ENCODE results near the gene SLC9A4.

The SLC9A4 gene, protein sequence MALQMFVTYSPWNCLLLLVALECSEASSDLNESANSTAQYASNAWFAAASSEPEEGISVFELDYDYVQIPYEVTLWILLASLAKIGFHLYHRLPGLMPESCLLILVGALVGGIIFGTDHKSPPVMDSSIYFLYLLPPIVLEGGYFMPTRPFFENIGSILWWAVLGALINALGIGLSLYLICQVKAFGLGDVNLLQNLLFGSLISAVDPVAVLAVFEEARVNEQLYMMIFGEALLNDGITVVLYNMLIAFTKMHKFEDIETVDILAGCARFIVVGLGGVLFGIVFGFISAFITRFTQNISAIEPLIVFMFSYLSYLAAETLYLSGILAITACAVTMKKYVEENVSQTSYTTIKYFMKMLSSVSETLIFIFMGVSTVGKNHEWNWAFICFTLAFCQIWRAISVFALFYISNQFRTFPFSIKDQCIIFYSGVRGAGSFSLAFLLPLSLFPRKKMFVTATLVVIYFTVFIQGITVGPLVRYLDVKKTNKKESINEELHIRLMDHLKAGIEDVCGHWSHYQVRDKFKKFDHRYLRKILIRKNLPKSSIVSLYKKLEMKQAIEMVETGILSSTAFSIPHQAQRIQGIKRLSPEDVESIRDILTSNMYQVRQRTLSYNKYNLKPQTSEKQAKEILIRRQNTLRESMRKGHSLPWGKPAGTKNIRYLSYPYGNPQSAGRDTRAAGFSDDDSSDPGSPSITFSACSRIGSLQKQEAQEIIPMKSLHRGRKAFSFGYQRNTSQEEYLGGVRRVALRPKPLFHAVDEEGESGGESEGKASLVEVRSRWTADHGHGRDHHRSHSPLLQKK

DNA sequence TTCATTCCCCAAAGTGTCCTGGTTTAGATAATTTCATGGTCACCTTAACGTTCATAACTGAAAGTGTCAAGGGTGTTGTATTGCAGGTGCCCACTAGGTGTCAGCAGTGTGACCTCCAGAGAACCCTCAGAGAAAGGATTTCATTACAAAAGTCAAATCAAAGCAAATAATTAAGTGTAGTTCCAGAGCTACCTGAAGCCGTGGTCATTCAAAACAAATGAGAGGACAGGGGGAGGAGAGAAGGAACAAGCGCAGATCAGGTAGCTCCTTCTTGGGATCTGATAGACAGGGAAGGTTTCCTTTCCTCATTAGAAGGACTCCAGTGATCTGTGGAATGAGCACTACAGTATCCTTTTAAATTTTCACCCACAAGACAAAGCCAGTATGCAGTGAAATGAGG is at the start of gene SLC9A4:
Gene SLC9A4 (plus strand): TSS at position 207 of the 400 bp plus-strand sequence. CDS start 534 bp downstream, outside the sequence.
- peak; percentile 18 for DNase-seq (ENCODE audit: low read depth, low spot score)

DNA sequence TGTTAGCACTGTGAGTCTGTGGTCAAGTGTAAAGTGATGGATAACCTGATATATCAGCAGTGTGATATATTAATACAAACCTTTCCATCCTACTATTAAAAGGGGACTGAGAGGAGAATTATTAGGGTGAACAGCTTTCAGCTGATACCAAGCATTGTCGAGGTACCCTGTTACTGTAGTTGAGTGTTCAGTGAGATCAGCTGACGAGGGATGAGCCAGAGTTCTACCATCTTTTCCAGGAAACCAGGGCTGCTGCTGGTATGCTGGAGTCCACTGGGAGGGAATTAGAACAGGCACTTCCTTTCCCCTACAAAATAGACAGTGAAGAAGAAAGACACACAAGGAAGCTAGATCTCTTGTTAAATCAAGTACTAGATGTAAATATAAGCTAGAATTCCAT is 49.7 kb upstream of the SLC9A4 start:
- DNase-seq (ENCODE audit: low read depth, low spot score): no peak

DNA sequence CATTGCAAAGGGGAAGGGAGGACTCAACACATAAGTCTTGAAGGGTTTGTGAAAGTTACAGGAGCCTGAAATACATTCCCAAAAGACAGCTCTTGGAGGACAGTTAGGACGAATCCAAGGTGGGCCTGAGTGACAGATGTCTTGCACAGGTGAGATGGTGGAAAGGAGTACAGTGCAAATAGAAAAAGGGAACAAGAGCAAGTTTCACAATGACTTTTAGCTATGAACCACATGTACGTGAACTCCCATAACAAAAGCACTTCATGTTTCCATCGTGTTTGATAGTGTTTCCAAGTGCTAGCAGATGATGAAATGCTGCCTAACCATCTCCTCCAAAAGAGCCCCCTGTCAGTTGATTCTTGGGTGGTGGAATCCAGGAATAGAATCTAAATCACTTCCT is 48.3 kb upstream of the SLC9A4 start:
- DNase-seq (ENCODE audit: low read depth, low spot score): no peak

DNA sequence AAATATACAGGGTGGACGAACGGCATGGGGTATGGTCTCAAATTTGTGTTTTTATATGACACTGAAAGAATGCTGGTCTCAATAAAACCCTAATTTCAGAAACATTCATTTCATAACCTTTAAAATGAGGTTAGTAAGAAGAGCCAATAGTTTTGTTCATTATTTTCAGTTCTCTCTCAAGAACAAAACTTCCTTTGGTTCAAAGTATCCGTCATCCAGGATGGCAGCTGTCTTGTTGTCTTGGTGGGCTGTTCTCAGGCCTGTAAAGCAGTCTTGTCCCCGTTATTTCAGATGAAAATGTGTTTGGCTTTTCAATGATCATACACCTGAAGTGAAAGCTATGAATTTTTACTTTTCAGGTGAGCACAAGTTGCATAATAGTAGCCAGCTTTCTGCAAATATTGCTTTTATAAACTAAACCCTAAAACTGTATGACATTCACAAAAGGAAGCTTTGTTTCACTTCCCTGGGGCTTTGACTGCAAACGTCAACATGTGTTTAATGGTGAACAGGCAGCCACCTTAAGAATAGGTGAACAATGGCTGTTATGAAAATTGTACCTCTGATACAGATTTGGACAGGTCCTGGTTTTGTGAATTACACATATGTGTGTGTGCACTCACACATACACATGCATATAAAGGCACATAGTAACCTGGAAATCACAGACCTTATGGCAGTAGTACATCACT is 47.4 kb upstream of the SLC9A4 start:
- DNase-seq (ENCODE audit: low read depth, low spot score): no peak

DNA sequence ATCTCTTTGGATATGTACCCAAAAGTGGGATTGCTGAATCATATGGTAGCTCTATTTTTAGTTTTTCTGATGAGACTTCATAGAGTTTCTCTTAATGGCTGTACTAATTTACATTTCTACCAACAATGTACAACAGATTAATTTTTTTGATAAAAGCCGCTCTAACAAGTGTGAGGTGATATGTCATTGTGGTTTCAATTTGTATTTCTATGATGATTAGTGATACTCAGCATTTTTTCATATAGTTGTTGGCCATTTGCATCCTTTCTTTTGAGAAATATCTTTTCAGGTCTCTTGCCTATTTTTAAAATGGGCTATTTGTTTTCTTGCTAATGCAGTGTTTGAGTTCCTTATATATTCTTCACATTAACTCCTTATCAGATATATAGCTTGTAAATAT is 45.8 kb upstream of the SLC9A4 start:
- DNase-seq (ENCODE audit: low read depth, low spot score): no peak

DNA sequence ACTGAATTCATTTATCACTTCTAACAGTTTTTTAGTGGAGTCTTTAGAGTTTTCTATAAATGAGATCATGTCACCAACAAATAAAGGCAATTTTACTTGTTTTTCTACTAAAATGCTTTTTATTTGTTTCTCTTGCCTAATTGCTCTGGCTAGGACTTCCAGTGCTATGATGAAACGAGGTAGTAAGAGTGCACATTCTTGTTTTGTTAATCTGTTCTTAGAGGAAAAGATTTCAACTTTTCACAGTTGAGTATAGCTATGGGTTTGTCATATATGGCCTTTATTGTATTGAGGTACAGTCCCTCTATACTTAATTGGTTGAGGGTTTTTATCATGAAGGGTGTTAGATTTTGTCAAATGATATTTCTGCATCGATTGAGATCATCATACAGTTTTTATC is 44.5 kb upstream of the SLC9A4 start:
- no peak for DNase-seq (ENCODE audit: low read depth, low spot score)

DNA sequence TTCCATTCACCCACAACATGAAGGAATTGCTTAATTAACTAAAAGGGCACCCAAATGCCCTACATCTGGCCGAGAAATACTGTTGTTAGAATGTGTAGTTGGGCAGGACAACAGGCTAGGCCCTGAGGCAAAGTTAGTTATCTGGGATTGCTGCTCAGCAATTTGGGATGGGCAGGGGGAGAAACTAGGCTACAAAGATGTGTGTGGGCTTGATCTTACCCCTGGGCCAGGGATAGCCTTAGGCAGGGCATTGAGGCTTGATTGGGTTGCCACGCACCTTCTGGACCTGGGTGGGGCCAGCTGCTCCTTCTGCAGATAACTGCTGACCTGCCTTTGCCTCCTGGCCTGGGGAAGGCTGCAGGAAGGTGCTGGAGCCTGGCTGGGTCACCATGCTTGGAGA is 40.6 kb upstream of the SLC9A4 start:
- no peak for DNase-seq (ENCODE audit: low read depth, low spot score)

DNA sequence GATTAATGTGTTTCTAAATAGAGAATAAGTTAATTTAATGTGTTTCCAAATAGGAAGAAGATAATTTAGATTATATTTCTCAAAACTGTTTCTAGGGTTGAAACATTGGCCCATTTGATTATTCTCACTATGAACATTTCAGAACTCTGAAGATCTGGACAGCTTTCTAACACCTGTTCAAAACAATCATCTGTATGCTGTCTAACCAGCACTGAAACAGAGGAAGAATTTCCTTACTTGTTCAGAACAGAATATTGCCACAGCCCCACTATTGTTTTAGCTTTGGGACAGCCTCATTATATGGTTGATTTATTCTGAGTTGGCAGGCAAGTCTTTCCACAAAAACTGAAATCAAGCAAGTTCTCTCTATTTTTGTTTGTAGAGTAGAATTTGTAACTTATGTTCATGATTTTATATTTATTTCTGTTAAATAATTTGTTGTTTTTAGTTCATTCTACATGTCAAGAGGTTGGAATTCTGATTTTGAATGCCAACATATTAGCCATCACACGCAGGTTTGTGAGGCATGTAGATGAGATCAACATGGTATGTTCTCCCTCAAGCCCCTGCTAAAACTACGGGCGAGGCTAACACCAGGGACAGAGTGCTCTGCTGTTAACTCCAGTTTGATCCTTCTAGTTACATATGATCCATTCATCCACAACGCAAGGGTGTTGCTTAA is 38.9 kb upstream of the SLC9A4 start:
- no peak for DNase-seq (ENCODE audit: low read depth, low spot score)

DNA sequence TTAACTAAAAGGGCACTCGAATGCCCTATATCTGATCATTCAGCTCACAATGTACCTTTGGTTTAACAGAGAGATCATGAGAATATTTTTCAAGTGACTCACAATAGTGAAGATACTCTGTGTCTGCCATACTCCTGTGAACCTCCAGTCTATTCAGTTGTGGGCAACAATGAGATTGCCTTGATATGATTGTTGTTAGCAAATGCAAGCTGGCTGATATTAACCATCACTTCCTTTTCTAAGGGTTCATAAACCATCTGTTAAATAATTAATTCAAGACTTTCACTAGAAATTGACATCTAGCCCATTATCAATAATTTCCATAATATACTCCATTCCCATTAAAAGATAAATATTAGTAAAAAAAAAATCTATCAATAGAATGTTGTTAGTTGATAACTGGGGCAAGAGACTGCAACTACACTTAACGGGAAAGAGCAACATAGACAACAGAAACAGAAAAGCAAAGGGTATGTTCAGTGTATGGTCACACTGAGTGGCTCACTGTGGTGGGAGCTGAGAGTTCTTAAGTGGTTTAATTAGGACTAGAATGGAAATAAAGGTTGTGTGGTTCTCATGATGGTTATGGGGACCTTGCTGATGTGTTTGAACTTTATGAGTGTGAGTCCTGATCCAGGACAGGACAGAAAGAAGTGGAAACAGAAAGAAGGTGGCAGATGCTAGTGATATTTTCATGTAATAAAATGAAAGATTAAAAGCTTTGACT is 38.2 kb upstream of the SLC9A4 start:
- no peak for DNase-seq (ENCODE audit: low read depth, low spot score)

DNA sequence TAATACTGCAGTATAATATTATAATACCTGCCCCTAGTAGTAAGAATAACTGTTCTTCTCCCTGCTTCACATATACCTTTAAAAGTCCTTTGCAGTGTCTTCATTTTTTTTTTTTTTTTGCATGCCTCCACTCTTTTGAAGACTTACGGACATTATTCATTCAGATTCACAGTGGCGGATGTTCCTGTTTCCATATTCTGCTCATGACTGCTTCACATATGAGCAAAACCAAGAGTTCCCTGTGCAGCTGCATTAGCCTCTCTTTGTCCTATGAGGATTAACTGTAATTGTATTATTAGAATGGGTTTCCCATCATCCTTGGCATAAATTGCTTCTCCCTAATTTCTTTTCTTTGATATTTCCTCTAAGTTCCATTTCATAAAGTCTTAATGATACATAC is 37.3 kb upstream of the SLC9A4 start:
- no peak for DNase-seq (ENCODE audit: low read depth, low spot score)

DNA sequence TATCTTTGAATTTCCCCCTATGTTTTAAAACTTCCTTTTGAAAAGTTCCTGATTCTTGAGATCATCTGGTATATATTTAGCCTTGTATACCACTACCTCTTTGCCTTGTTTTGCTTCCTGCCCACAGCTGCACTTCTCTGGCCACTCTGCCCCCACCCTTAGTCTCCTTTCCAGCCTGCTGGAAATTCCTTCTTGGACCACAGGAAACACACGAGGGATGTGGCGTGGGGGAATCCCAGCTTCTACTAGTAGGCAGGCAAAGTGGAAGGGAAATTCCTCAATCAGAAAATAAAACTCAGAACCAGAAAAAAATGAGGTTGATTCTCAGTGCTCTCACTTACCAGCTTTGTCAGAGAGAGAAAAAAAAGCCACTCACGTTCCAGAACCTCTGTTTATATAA is 36.7 kb upstream of the SLC9A4 start:
- no peak for DNase-seq (ENCODE audit: low read depth, low spot score)

DNA sequence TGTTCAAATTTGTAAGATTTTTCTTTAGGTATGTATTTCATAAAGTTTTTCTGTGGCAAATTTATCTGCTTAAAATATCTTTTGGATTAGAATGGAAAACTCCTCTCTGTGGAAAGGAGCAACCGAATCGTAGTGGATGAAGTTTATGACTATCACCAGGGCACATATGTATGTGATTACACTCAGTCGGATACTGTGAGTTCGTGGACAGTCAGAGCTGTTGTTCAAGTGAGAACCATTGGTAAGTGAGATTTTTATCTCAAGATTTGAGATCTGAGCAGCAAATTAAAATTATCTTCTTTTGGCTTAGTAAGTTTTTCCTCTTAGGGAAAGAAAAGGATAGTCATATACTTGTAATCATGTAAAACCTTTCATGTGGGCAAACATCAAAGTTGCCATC is 35.9 kb upstream of the SLC9A4 start:
- no peak for DNase-seq (ENCODE audit: low read depth, low spot score)

DNA sequence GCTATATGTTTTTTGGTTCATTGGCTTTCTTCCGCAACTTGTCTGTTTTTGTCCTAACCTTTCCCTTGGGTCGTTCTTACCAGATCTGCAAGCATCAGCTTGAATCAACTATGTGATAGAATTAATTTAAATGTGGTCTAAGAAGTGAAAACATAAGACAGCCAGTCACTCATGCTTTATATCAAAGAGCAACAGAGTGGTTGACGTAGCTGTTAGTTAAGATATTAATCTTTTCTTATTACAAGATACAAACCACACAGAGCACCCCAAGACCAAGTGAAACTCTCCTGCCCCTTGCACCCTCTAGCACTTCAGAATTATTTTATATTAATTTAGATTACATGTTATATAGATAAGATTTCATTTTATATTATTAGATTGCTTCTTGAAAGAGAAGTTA is 34.9 kb upstream of the SLC9A4 start:
- DNase-seq (ENCODE audit: low read depth, low spot score): no peak

DNA sequence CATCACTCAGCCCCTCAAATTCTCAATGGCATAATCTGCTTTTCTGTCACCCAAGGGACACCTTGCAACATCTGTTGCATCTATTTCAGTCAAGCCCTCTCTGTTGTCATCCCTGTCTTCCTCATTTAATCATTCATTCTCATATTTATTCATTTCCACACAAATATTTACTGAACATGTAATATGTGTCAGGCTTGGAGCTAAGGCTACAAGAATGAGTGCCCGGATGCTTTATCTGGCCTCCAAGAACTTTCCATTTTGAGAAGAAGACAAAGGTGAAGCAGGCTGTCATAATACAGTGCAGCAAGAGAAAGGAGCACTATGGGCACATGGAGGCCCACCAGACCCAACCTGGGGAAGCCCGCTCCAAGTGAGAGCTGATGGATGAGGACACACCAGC is 34.4 kb upstream of the SLC9A4 start:
- DNase-seq (ENCODE audit: low read depth, low spot score): no peak

DNA sequence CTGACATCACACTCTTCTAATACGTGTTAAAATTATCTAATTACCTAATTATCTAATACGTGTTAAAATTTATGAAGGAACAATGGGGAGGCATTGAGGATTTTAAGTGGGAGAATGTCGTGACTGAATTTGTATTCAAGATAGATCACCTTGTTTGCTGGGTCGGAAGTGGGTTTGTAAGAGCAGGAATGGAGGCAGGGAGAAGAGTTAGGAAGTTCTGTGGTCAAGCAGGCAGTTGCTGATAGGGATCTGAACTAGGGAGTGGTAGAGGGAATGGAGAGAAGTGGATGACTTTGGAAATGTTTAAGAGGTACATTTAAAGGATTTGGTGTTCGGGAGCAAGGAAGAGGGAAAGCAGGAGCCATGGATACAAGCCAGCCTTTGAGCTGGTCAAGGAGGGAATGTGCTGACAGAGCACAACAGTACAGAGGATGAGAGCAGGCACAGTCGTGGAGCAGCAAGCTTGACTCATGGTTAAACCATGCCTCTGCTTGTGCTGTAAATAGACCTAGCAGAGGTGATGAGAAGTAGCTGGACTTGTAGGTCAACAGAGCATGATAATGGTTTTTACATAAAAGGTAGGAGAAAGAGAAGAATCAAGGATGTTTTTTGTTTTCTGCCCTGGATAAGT is 33.8 kb upstream of the SLC9A4 start:
- no peak for DNase-seq (ENCODE audit: low read depth, low spot score)

DNA sequence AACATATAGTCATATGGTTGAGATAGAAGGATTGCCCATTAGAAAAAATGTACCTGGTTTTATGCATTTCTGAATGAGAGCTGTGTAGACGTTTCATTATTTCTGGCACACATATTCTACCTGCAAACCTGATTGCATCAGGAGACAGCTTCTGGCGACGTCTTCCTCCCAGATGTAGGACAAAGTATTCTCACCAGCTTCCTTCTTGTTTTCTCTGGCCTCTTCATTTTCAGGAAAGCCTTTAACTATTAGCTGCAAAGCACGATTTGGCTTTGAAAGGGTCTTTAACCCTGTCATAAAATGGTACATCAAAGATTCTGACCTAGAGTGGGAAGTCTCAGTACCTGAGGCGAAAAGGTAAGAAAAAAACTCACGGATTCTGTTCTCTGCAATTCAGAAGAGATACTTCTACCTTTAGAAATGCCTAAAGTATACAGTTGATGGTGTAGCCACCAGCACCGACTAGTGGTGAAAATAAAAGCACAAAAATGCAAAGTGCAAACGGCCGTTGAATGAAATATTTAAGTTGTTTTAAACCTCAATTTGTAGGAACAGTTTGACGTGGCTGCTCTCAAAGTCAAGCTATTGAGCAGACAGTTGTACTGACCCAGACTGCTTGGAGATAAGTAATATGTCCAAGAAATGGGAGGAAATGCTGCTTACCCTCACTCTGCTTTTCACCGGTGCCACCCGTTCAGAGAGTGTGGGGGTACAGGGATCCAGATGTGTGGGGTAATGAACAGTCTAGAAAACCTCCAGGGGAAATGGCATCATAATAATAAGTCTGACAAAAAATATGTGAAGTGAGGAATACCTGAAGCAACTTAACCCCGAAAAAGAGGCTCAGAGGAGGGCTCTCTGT is 29.8 kb upstream of the SLC9A4 start:
- DNase-seq (ENCODE audit: low read depth, low spot score): no peak

DNA sequence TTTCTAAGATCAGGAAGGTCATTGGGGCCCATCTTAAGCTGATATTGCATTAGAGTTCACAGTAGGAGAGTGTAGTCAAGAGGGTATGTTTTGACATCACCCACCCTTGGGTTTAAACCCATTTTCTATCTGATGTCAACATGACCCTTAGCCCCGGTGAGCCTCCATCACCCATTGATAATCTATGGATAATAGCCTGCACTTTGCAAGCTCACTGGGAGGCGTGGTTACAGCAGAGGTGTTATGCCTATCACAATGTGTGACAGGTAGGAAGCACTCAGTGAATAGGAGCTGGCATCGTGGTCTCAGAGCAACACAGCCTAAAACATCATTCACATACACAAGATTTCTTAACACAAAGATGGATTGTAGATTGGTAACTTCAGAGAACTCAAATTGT is 28.8 kb upstream of the SLC9A4 start:
- no peak for DNase-seq (ENCODE audit: low read depth, low spot score)

DNA sequence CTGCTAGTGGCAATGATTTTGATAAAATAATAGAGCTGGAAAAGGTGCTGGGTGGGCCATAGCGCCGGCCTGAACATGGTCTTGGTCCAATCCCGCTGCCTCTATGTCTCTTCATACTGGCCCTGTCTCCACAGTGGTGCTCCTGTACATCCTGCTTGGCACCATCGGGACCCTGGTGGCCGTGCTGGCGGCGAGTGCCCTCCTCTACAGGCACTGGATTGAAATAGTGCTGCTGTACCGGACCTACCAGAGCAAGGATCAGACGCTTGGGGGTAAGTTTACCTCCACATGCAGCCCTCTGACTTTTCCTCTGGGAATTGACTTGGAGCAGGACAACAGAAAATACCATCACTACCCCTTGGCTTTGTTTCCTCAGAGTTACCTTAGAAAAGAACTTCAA is 26.1 kb upstream of the SLC9A4 start:
- DNase-seq (ENCODE audit: low read depth, low spot score): no peak

DNA sequence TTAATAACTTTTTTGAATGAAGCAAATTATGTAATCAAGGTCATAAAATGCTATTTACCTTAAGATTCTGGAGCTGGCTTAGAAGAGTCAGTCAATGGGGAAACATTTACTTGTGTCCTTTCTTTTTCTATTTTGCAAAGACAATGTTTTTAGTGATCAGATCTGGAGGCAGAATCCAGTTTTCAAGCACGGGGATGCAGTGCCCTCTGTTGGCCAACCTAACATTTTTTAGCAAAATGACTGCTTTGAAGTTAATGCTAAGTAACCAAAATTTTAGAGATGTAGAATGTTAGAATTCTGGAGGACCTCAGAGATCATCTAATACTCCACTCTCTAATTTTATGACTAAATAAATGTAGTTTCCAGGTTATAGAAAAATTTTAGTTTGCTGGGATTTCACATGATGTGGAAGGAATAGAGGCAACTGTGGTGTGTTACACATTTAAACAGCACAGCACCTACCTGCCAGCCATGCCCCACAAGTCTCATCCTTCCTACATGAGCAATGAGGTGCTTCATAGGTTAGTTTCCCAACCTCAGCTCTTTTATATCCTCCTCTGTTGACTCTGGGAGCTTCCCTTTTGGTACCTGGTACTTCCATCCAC is 23.6 kb upstream of the SLC9A4 start:
- DNase-seq (ENCODE audit: low read depth, low spot score): peak; percentile 23

All from smooth muscle cell of the brain vasculature (primary cell).